ENCODE data around the gene ATP5PB.

- TF ChIP-seq CTCF (IDR thresholded peaks at IDR 0.05; ENCODE audit: low read depth, low read length) (no peak), POLR2A (IDR thresholded peaks at IDR 0.05; ENCODE audit: extremely low read depth, insufficient read length) (no peak)
Observed at GRCh38 chr1:111422546-111423391, 26.5 kb upstream of the ATP5PB start.

Measured in NB4 (cell line).